ENCODE results near the gene RNF167.

Gene RNF167

DNA sequence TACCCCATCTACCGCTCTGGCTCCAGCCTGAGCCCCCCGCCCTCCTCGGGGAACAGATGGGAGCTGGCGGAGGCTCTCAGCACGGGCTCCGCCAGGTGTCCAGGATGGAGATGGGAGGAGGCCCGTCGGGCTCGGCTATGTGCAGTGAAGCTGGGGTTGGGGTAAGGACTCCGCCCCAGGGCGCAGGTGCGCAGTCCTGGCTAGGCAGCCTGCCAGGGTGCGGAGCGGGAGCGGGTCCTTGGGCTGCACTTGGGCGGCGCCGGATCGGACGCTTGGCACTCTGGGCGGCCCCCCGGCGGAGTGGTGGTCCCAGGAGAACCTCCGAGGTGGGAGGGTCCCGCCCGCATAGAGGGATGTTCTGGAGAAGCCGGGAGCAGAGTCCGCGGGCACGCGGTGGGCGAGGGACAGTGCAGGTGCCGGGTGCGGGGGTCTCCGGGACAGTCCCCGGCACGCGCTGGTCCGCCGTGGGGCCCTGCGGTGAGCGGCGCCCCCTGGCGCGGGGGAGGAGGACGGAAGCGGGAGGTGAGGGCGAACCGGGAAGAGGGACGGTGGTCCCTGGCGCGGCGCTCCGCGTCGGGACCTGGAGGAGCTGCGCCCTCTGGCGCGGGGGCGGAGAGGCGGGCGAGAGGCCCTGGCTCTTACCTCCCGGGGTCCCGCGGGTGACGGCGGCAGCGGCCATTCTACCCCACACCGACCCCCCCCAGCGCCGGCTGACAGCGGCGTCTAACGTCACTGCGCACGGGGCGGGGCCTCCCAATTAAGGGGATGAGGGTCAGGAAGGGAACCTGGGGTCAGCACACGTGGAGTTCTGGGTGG lies 47.1 kb downstream of the RNF167 start, which contains the start of gene CAMTA2:
CAMTA2 (minus strand) TSS at position 725 of the 816 bp plus-strand sequence. CDS start 1,453 bp downstream, outside the sequence.
- peak; percentile 86 for DNase-seq

GRCh38 chr17:4987767-4988567 lies 47.9 kb downstream of the RNF167 start:
- DNase-seq, result no peak

- DNase-seq, result no peak
Observed at GRCh38 chr17:4994081-4994595, 54.1 kb downstream of the RNF167 start.

Measured in activated CD4-positive, CD25-positive, alpha-beta regulatory T cell treated with anti-CD3 and anti-CD28 coated beads, Interleukin-2, amount 50 U/mL, for 72 hours (primary cell).